HG03175 (cell line): ENCODE measurements around the gene KCNIP2.

ENCODE experiments used
- ATAC-seq: cut with Tn5 transposase; IDR thresholded peaks from one replicate; pipeline ENCODE4 v1.9.1; 2021; ENCODE audit warnings: mild to moderate bottlenecking, moderate library complexity; ENCODE audit not compliant: unreplicated experiment

Gene KCNIP2

DNA sequence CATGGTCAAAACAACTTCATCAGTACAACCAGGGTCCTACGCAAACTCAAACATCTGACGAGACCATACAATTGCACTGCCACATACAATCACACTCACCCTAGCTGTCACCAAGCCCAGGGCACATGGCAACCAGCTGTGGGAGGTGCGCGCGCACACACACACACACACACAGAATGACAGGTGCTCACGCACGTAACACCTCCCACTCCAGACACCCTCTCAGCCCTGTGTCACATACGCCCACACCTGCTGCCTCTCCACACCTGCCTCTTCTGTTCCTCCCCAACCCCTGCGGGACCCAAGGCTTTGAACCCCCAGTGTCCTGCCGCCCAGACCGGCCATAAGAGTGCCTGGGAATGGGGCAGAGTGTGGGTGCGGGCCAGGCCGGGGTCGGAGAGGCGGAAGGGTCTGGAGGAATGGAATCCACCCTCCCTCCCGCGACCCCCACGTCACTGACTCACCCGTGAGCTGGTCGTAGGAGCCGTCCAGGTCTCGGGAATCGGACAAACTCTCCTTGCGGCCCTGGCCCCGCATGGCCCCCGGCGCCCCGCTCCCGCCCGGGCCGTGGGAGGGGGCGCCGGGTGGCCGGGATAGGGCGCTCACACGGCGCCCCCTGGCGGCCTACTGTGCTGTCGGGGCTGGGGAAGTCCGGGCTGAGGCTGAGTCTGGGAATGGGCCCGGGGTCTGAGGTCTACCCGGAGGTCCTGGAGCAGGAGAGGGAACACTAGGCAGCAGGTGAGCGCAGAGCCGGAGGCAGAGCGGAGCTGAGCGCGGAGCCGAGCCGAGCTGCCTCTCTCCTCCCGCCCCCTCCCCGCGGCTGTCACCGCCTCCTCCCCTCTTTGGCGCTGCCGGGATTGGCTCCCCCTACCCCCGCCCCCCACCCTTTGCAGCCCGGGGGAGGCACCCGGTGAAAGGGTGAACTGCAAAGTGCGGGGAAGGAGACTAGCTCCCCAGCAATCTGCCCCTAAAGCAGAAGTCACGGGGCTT lies at the start of gene KCNIP2:
KCNIP2 (minus strand) TSS at position 769 of the 990 bp plus-strand sequence; CDS start at position 537, 232 bp downstream.
- ATAC-seq = no peak

GRCh38 chr10:101892782-101893391 lies 49.3 kb upstream of the KCNIP2 start:
- ATAC-seq = no peak

DNA sequence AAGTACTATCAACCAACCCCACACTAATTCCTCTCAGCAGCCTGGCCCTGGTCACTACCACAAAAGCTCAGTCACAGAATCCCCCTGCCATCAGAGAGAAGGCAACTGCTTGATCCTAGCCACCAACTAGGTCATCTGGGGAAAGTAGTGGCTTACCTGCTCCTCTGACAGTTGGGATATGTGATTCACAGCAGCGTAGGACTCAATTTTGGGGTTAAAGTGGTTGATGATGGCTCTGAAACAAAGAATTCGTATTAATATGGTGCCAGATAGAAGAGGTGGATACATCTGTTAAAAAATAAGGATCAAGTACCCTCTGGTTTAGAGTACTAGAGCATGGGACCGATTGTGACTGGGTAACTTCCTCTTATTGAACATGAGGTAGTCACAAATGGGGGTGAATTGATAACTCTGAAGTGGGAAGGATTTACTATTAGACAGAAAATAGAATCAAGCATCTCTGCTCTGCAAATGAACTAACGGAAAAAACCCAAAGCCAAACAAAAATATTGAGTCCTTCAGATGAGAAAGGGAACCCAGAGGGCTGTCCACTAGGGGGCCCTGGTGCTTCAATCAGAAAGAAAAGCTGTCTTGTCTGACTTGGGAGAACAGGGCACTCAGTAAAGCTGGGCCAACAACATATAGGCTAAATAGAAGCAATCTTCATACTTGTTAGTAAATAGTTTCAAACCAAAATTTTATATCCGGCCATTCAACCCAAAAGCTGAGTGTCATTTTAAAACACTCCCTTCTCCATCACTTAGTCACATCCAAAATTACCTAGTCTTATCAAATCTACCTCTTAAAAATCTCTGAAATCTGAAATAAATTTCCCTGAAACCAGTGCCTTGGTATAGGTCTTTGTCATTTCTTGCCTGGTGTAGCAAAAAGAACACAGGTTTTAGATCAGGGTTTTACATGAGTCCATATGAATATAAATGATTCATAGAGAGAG lies 45.9 kb upstream of the KCNIP2 start:
- ATAC-seq = no peak

DNA sequence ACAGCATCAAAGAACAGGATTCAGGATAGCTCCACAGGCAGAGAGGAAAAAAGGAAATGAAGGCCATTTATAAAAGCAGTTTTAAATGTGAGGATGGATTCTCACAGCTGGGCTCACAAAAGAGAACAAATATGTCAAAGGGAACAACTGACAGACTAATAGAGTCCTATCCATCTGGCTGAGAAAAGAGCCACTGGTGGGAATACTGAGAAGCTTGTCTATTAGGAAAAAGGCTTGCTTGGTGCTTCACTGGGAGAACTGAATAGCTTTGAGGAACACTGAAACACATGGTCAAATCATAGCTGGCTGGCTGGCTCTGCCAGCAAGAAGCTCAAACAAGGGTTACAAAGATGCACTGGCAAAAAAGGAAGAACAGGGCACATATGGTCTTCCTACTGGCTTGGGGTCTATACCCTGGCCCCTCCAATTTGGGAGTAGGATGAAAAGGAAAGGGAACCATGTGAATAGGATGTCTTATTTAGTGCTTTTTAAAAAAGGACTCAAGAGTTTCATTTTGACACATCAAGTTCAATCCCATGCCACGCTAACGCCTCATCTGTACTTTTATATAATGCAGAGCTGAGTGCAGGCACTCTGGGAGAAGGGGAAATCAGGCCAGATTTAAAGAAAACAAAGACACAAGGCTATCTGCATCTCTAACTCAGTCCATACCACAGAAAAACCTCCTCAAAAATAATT lies 44.8 kb upstream of the KCNIP2 start:
- no peak for ATAC-seq

DNA sequence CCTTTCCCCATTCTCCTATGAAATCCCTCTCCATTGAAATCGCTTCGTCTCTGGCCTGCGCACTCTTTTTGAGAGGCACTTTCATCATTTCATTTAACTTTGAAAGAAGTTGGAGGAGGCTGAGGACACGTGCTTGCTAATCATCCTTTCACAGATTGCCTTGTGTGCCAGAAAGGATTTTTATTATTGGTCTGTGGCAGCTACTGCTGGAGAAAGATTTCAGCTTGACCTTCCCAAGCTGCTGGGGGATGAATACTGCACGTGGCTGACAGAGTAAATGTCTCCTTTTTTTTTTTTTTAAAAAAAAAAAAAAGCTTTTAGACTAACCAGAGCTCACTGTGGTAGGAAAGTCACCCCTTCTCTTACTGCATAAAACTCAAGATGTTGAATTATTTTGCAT lies 44.2 kb upstream of the KCNIP2 start:
- no peak for ATAC-seq

- no peak for ATAC-seq
Observed at GRCh38 chr10:101886521-101887312, 43.1 kb upstream of the KCNIP2 start.

DNA sequence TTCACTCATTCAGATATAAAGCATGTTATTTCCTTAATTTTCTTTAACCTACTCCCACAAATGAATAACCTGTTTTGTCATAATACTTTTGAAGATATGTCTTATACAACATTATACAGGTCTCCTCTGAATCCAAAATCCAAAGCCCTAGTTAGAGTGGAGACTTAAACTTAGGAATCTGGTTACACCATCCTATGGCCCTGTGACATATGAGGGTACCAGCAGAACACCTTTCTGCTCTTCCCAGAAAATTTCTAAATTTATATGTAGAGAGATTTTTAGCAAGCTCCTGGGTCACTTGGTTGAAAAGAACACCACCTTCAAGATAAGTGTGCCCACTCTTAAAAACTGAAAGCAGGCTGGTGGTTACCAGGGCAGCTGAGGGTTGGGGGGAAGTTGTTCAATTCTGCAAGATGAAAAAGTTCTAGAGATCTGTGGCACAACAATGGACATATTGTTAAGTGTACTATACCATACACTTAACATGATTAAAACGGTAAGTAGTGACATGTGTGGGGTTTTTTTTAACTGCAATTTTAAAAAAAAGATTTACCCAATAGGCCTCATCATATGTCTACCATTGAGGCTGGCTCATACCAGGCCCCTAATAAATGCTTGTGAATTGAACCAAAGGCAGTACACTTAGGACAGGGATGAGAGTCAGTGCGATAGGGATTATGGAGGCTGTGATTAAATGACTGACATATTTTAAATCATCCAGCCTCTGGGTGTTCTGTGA lies 37.6 kb upstream of the KCNIP2 start:
- no peak for ATAC-seq

DNA sequence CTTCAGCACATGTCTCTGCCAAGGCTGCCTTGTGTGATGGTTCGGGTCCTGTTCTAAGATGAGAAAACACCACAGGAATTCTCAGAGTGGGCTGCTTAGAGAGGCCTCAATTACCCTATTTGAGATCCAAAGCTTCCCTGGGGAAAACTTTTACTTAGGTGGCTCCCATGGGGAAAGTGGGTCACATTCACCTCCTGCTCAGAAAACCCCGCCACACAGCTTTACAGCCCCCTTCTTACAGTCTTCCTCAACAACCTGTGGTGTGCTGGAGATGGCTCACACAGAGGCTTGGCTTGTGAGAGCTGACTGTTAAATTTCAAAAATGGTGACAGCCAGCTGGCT lies 36.6 kb upstream of the KCNIP2 start:
- ATAC-seq = no peak

- no peak for ATAC-seq
Observed at GRCh38 chr10:101879456-101880231, 36.0 kb upstream of the KCNIP2 start.

GRCh38 chr10:101878869-101879268 lies 35.3 kb upstream of the KCNIP2 start:
- ATAC-seq = no peak

- no peak for ATAC-seq
Observed at GRCh38 chr10:101875068-101875688, 31.6 kb upstream of the KCNIP2 start.

DNA sequence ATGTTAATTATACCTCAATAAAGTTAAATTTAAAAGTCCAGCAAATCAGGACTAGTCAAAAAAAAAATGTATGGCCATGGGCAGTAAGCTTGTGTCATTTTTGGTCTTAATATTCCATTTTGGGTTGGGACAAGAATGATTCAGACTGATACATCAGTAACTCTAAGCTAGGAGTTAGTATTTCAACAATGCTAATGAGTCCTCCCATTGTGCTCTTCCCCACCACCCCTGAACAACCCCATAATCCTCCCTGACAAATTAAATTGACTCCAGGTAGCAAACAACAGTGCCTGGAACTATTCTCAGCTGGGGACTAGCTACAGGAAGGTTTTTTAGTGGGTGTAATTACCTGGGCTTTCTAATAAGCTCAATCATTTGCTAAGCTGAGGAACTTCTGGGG lies 30.7 kb upstream of the KCNIP2 start:
- ATAC-seq = no peak

- ATAC-seq = no peak
Observed at GRCh38 chr10:101867931-101868330, 24.3 kb upstream of the KCNIP2 start.

DNA sequence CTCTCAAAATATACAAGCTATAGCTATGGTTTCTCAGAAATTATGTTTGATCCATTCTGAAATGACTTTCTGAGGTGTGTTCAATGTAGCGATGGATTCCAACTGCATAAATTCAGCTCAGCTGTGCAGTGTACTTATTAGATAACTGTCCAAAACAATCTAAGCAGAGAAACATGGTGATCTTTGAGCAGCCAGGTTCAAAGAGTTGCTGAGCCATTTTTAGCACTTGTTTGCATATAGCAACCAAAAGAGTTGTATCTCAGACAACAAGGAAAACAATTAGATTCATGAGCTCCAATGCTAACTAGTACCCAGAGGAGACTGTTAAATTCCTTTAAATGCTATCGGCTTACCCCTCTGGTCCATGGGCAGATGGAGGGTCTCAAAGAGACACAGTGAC lies 15.9 kb upstream of the KCNIP2 start:
- ATAC-seq = no peak

DNA sequence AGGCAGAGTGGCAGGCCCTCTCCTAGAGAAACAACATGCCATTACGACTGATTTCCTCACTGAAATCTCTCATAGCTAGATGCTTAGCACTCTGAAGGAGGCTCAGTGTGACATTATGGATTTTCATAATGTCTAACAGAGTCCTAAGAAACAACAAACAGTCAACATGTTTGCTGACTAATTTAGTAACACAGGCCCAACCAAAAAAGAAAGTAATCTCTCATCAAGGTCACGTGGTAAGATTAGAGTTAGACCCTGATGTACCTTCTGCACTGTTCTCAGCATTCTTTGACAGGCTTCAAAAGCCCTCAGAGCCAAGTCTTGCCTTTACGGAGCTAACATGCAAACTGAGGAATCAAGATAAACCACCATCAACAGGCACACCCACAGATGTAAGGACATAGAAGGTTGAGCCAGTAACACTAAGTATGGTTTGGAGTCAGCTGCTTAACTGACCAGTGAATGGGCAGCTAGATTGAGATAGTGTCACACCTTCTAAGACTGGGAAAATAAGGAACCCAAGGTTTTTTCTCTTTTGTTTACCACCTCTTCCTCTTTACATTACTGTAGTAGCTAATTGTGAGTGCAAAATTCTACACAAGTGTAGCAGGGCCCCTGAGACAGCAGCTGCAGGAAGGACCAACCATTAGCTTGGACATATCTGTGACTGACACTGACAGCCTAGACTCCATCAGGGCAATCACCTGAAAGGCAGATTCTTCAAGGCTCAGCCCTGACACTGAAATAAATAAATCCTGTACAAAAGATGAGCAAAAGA lies 15.3 kb upstream of the KCNIP2 start:
- ATAC-seq = peak; percentile 84

DNA sequence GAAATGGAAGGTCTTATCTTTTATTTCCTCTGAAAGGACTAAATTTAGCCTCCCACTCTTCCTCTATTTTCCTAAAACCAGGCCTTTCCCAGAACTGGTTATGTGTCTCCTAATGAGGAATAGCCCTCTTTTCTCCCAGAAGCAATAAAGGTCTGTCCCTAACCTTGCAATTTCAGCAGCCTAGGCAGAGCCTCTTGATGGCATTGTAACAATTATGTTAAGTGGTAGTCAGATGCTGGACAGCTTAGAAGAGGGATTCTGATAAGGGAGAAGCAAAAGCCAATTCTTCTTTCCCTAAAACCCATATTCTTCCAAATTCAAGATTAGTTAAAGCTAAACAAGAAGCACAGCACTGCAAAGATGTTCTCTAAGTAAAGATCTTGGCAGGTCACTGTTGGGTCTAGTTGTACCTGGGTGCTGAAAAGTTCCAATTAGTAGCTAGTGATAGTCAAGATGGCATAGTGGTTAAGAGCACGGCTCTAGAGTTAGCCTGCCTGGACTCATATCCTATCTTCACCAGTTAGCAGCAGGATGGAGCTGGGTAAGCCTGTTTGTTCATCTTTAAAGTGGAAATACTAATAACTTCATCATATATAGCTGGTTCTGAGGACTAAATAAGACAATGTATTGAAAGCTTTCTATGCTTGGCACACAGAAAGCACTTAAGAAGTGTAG lies 14.3 kb upstream of the KCNIP2 start:
- no peak for ATAC-seq

DNA sequence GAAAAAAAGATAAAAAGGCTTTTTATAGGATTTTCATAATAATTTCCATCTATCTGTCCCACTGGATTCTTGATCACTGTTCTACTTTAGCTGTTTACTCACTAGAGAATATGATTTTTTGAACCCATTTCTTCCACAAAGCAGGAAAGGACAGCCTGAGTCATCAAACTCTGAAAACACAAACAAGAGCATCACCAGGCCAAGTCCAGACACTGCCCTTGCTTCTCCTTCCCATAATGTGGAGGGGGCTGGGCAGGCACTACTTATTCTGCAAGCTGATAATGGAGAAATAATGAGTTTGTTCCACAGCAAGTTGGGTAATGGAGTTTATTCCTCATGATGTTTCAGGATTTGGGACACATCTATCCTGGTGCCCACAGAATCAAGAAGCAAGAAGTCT lies 13.0 kb upstream of the KCNIP2 start:
- ATAC-seq = no peak
